Tibial nerve (tissue), 4 donors: ENCODE data around the gene GNAZ.

ENCODE experiments used
- EP300 ChIP-seq, 2 donors: sonication (generic); formaldehyde crosslinking; IDR thresholded peaks; one replicate each; pipeline ENCODE4 v1.6.1; 2017; ENCODE audit warnings: antibody characterized with exemption in 2 of 2, mild to moderate bottlenecking in 1 of 2
- POLR2A ChIP-seq, 2 donors: fragments of 450-650 bp; IDR thresholded peaks; one replicate each; pipeline ENCODE4 v1.6.1; 2017; ENCODE audit warnings: antibody characterized with exemption in 2 of 2, mild to moderate bottlenecking in 2 of 2, moderate library complexity in 2 of 2
- TF ChIP-seq, protein P1 (sequence below), 5 experiments: fragments of 200-600 bp in 3 of 5; fragments of 450-650 bp in 2 of 5; sonication (generic) in 3 of 5; IDR thresholded peaks; one replicate each; pipeline ENCODE4 v1.5.1; 2016 to 2019; ENCODE audit warnings: antibody characterized with exemption in 5 of 5, mild to moderate bottlenecking in 3 of 5, moderate library complexity in 2 of 5

DNA sequence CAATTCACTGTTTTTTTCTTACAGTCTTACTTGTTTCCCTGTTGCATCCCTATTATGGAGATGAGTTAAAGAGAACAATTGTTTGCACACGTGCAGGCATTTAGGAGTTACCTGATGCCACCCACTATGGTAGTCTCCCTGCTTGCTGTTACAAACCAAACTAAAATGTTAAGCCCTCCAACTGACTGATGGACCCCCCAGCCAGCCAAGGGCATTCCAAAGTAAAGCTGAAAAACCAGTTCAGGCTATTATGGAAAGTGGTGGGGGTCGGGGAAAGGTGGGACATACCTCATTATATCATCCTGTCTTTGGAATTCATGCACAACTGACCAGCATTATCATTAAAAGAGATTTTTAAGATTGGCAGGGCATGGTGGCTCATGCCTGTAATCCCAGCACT, 47.0 kb upstream of the GNAZ start:
- TF ChIP-seq, protein P1, sequence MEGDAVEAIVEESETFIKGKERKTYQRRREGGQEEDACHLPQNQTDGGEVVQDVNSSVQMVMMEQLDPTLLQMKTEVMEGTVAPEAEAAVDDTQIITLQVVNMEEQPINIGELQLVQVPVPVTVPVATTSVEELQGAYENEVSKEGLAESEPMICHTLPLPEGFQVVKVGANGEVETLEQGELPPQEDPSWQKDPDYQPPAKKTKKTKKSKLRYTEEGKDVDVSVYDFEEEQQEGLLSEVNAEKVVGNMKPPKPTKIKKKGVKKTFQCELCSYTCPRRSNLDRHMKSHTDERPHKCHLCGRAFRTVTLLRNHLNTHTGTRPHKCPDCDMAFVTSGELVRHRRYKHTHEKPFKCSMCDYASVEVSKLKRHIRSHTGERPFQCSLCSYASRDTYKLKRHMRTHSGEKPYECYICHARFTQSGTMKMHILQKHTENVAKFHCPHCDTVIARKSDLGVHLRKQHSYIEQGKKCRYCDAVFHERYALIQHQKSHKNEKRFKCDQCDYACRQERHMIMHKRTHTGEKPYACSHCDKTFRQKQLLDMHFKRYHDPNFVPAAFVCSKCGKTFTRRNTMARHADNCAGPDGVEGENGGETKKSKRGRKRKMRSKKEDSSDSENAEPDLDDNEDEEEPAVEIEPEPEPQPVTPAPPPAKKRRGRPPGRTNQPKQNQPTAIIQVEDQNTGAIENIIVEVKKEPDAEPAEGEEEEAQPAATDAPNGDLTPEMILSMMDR (IDR thresholded peaks at IDR 0.05) = no peak
- TF ChIP-seq POLR2A (IDR thresholded peaks at IDR 0.05) (no peak), EP300 (IDR thresholded peaks at IDR 0.05) (no peak)
